ENCODE data around the gene CNTNAP2. TPM values are rescaled to one million over a fixed set of nuclear protein-coding genes. Genes with fewer than 3 reads are reported as not detected.
A peak's percentile ranks its signal among the peaks of the same experiment; 100 is the strongest.

The CNTNAP2 gene
- total and polyA plus RNA-seq, 8 donors = 0.09 to 1.1 (median 0.38) TPM

DNA sequence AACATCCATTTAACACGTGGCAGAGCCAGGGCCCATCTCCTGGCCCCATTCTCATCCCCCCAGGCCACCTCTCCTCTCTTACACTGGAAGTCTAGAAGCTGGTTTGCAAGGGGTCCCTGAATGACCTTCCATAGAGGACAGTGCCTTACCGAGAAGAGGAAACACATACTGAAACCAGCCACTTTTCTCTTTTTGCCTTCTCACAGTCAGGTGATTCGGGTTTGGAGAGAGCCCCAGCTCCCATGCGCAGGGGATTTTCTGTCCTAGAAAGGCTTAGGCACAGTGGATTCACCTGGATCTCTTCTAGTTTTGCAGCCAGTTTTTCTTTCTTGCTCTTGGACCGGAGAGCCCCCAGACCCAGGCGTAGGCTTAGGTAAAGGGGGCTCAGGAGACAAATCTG is 2139.8 kb downstream of the CNTNAP2 start:
- H3K36me3 ChIP-seq = no peaks in the 10 kb centered on the region
- intact Hi-C loops (cut with DNase I) = no loop called here
- no peaks in the 10 kb centered on the region for H3K9me3 ChIP-seq
- FAIRE-seq (no peak), ATAC-seq (no peak), DNase-seq (no peak)
- no peaks in the 10 kb centered on the region for H3K27me3 ChIP-seq
- WGBS, 2 donors = 85 to 87% methylated on average over 6 of the region's 6 CpGs
- no peak overlapping the region for H3K4me3 ChIP-seq
- no peaks in the 10 kb centered on the region for H3K4me1 ChIP-seq
- H3K27ac ChIP-seq = no peak overlapping the region
- TF ChIP-seq, protein P1, sequence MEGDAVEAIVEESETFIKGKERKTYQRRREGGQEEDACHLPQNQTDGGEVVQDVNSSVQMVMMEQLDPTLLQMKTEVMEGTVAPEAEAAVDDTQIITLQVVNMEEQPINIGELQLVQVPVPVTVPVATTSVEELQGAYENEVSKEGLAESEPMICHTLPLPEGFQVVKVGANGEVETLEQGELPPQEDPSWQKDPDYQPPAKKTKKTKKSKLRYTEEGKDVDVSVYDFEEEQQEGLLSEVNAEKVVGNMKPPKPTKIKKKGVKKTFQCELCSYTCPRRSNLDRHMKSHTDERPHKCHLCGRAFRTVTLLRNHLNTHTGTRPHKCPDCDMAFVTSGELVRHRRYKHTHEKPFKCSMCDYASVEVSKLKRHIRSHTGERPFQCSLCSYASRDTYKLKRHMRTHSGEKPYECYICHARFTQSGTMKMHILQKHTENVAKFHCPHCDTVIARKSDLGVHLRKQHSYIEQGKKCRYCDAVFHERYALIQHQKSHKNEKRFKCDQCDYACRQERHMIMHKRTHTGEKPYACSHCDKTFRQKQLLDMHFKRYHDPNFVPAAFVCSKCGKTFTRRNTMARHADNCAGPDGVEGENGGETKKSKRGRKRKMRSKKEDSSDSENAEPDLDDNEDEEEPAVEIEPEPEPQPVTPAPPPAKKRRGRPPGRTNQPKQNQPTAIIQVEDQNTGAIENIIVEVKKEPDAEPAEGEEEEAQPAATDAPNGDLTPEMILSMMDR (IDR thresholded peaks at IDR 0.05) = no peak

DNA sequence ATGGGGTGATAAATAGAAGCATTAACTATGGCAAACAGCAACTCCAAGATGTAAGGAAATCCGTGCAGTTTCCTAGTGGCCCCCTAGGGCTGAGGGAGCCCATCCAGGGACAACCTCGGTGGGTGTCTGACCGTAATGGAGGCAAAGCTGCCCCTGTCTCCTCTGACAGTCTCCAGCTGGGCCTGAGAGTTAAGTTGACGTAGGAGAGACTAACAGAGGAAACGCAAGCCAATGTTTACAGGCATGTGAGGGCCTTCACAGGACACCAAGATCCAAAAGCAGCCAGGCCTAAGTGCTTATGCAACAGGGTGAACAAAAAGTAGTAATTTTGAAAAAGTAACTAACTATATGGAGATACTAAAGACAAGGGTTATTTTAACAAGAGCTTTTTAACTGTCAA is 2144.0 kb downstream of the CNTNAP2 start:
- ATAC-seq (peak in 1 of 4 donors; percentile 11), DNase-seq (no peak), FAIRE-seq (no peak)
- WGBS, 2 donors = 77 to 82% methylated on average over 5 of the region's 5 CpGs
- H3K27me3 ChIP-seq = peaks cover 0 to 5% (median 0%) of the 10 kb centered on the region in 4 donors
- H3K36me3 ChIP-seq = no peaks in the 10 kb centered on the region
- H3K4me1 ChIP-seq = no peaks in the 10 kb centered on the region
- no peaks in the 10 kb centered on the region for H3K9me3 ChIP-seq
- H3K27ac ChIP-seq = no peak overlapping the region
- TF ChIP-seq, protein P1 (IDR thresholded peaks at IDR 0.05) = no peak
- H3K4me3 ChIP-seq = no peak overlapping the region
- intact Hi-C loops (cut with DNase I) = no loop called here

DNA sequence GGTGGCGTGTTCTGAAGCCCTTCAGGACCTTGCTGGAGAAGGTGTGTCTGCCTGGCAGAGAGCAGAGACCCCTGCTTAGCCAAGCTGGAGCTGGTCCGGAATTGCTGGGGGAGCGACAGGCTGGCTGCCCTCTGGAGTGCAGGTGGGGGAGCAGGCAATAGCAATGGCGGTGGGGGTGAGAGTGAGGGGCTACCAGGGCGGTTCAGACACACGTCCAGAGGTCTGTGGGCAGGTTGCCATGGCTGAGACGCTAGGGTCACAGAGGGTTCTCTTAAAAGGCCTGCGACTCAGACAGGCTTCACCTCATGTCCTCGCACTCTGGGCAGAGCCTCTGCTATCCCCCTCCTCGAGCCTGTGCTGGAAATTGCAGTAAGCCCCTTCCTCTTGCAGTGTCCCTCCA is 2144.9 kb downstream of the CNTNAP2 start:
- Histone ChIP-seq H3K27ac (no peak overlapping the region), H3K4me3 (no peak overlapping the region), H3K4me1 (no peaks in the 10 kb centered on the region), H3K27me3 (peaks cover 0 to 5% (median 0%) of the 10 kb centered on the region in 4 donors), H3K36me3 (no peaks in the 10 kb centered on the region), H3K9me3 (no peaks in the 10 kb centered on the region)
- 76 to 79% methylated on average over 10 of the region's 10 CpGs for WGBS, 2 donors
- intact Hi-C loops (cut with DNase I) = no loop called here
- TF ChIP-seq, protein P1 (IDR thresholded peaks at IDR 0.05) = no peak
- peak in 1 of 6 donors; percentile 61 for DNase-seq
- ATAC-seq = no peak
- no peak for FAIRE-seq

DNA sequence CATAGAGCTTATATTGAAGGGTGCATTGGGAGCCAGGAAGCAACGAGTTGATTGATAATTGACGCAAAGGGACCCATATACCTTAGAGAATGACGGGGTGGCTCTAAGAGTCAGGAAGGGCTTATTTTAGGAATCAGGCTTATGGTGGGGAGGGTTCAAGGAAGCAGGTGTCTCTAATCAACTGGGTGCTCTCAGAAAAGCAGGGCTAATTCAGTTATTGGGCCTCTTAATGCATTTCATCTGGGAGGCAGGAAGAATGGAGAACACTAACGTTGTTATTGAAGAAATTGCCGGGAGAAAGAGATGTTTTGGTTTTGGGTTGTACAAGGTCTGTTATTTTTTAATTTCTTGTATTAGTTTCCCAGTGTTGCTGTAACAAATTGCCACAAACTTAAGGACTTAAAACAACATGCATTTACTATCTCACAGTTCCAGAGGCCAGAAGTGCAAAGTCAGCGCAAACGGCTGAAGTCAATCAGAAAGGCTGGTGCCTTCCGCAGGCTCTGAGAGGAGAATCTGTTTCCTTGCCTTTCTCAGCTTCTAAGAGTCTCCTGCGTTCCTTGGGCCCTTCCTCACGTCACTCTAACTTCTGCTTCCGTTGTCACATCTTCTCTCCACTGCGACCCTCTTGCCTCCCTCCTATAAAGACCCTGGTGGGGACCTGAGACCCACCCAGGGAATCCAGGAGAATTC is 2145.5 kb downstream of the CNTNAP2 start:
- Histone ChIP-seq H3K9me3 (no peaks in the 10 kb centered on the region), H3K4me1 (no peaks in the 10 kb centered on the region), H3K27ac (no peak overlapping the region), H3K4me3 (no peak overlapping the region), H3K27me3 (peaks cover 0 to 5% (median 2%) of the 10 kb centered on the region in 4 donors), H3K36me3 (no peaks in the 10 kb centered on the region)
- 41 to 42% methylated on average over 12 of the region's 12 CpGs for WGBS, 2 donors
- intact Hi-C loops (cut with DNase I) = no loop called here
- TF ChIP-seq, protein P1 (IDR thresholded peaks at IDR 0.05) = no peak
- FAIRE-seq = no peak
- peak in 1 of 4 donors; percentile 8 for ATAC-seq
- no peak for DNase-seq

DNA sequence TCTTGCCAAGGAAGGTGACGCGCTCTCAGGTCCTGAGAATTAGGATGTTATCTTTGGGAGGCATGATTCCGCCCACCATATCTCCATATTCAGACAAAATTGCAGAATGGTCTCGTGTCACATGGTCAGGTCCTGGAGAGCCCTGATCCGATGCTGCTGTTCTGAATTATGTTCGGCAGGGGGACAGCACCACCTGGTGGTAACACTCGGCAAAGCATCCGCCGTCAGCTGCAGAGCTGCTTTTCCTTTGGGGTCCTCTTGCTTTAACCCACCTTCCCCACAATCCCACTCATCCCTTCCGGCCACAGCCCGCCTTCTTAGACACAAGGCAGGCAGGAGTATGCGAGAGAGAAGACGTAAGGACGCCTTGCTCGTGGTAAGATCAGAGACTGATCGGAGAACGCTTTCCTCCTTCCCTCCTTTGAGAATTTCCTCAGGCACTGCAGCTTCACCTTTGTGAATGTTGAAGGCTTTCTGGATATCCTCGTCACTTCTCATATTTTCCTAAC is 2146.2 kb downstream of the CNTNAP2 start:
- TF ChIP-seq, protein P1 (IDR thresholded peaks at IDR 0.05) = peak; percentile 88 to 91 (median 88)
- H3K36me3 ChIP-seq = no peaks in the 10 kb centered on the region
- intact Hi-C loops (cut with DNase I) = no loop called here
- peak; percentile 11 to 88 (median 62) for DNase-seq
- H3K4me1 ChIP-seq = no peaks in the 10 kb centered on the region
- peak overlapping the region in 1 of 4 donors; percentile 1 for H3K4me3 ChIP-seq
- WGBS, 2 donors = 5 to 6% methylated on average over 18 of the region's 18 CpGs
- no peak for FAIRE-seq
- ATAC-seq = peak; percentile 61 to 94 (median 90)
- peaks cover 0 to 5% (median 2%) of the 10 kb centered on the region in 4 donors for H3K27me3 ChIP-seq
- no peaks in the 10 kb centered on the region for H3K9me3 ChIP-seq
- no peak overlapping the region for H3K27ac ChIP-seq
